MCF 10A (cell line): ENCODE data around the gene HSPBAP1. TPM values are rescaled to one million over a fixed set of nuclear protein-coding genes. Genes with fewer than 3 reads are reported as not detected.
A peak's percentile ranks its signal among the peaks of the same experiment; 100 is the strongest.

Experiments
- BruUV-seq: library from RNA; stranded (reverse); fragments of 400-500 nt; replicated peaks from 2 replicates; lab custom pipeline; 2021; lab: Mats Ljungman, UMichigan
- CTCF ChIA-PET: fragments of 300-600 bp; sonication (Branson Sonifier 250); formaldehyde crosslinking; extraction: SDS; loops from one replicate; lab custom pipeline; 2021; ENCODE audit warnings: antibody characterized with exemption, inconsistent platforms; lab: Yijun Ruan, JAX
- POLR2A ChIA-PET: fragments of 300-600, 350-650 bp; sonication (Branson Sonifier 250); formaldehyde crosslinking; extraction: SDS; loops from one replicate; lab custom pipeline; 2020; ENCODE audit warnings: antibody characterized with exemption, inconsistent platforms; lab: Yijun Ruan, JAX
- DNase-seq: peaks from one replicate; pipeline ENCODE4 v3.0.0-alpha.2; 2018; ENCODE audit not compliant: unreplicated experiment
- H3K27ac Mint-ChIP-seq: one replicate; pipeline ENCODE4 v1.8.0; 2022; ENCODE audit warnings: mild to moderate bottlenecking, low read depth, mixed read lengths; ENCODE audit not compliant: unreplicated experiment
- H3K27me3 Mint-ChIP-seq: one replicate; pipeline ENCODE4 v1.8.0; 2022; ENCODE audit warnings: mixed read lengths; ENCODE audit not compliant: insufficient read depth, unreplicated experiment
- H3K36me3 Mint-ChIP-seq: one replicate; pipeline ENCODE4 v1.8.0; 2022; ENCODE audit warnings: mild to moderate bottlenecking, moderate library complexity, mixed read lengths; ENCODE audit not compliant: insufficient read depth, unreplicated experiment
- H3K4me1 Mint-ChIP-seq: one replicate; pipeline ENCODE4 v1.8.0; 2022; ENCODE audit warnings: mixed read lengths; ENCODE audit not compliant: insufficient read depth, unreplicated experiment
- H3K4me3 Mint-ChIP-seq: one replicate; pipeline ENCODE4 v1.8.0; 2022; ENCODE audit warnings: mild to moderate bottlenecking, moderate library complexity, mixed read lengths; ENCODE audit not compliant: unreplicated experiment
- H3K9me3 Mint-ChIP-seq: one replicate; pipeline ENCODE4 v1.8.0; 2022; ENCODE audit warnings: mixed read lengths; ENCODE audit not compliant: unreplicated experiment
- intact Hi-C: fragments of 100-400 bp; cut with micrococcal nuclease; formaldehyde crosslinking; loops from 2 replicates; pipeline ENCODE4 v1.14.1; 2022
- total RNA-seq: library from RNA; stranded (reverse); gene quantifications from 2 replicates; pipeline ENCODE4 v1.2.3, GENCODE V29; 2022
- TF ChIP-seq, protein P1 (sequence below): fragments of 200-600 bp; IDR thresholded peaks from one replicate; pipeline ENCODE4 v1.8.0; 2022; ENCODE audit warnings: antibody characterized with exemption, mild to moderate bottlenecking; ENCODE audit not compliant: unreplicated experiment

Gene HSPBAP1
- total RNA-seq, 1 experiment from 2014 or later = 11.3 TPM

DNA sequence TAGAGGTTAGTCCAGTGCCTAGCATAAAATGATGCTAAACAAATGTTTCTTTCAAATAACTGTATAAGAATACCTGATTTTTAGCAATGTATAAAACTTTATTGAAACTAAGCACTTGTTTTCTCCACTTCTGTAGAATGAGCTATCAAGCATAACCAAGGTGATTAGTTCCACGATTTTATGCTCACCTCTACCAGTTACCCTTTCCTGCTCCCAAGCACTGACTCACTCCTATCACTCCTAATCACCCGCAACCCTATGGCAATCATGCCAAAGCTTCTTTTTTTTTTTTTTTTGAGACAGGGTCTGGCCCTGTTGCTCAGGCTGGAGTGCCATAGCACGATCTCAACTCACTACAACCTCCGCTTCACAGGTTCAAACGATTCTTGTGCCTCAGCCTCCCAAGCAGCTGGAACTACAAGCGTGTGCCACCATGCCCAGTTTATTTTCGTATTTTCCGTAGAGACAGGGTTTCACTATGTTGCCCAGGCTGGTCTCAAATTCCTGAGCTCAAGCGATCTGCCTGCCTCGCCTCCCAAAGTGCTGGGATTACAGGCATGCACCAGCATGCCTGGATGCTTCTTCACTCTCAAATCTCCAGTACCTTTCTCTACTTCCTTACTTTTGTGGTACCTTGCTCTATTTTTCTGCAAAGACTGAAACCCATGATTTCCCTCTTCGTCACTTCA is 3.9 kb downstream of the HSPBAP1 start:
- intact Hi-C loops = loop anchor here (5.0 kb wide), 2 partner anchors 107 to 227 kb away; partner anchors contain the start of genes DTX3L, PARP14 and PARP9

DNA sequence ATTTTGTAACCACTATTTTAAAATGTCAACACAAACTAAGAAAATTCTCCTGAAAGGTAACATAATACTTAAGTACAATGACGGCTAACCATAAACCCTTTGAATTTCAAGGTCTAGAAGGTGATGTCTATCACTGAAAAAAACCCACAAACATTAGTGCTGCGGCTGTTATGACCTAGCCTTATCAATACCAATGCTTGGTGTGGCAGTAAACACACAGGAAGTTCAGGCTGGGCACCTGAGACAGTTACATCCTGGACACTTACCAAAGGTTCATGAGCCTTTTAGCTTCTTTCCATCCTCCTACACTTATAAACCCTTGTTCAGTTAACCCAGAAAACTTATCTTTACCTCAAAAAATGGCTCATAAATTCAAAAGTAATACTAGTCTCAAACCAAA is 5.8 kb downstream of the HSPBAP1 start:
- TF ChIP-seq, protein P1, sequence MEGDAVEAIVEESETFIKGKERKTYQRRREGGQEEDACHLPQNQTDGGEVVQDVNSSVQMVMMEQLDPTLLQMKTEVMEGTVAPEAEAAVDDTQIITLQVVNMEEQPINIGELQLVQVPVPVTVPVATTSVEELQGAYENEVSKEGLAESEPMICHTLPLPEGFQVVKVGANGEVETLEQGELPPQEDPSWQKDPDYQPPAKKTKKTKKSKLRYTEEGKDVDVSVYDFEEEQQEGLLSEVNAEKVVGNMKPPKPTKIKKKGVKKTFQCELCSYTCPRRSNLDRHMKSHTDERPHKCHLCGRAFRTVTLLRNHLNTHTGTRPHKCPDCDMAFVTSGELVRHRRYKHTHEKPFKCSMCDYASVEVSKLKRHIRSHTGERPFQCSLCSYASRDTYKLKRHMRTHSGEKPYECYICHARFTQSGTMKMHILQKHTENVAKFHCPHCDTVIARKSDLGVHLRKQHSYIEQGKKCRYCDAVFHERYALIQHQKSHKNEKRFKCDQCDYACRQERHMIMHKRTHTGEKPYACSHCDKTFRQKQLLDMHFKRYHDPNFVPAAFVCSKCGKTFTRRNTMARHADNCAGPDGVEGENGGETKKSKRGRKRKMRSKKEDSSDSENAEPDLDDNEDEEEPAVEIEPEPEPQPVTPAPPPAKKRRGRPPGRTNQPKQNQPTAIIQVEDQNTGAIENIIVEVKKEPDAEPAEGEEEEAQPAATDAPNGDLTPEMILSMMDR = no peak
- Mint-ChIP-seq H3K4me1 (peaks cover 16% of the 10 kb centered on the region), H3K36me3 (no peaks in the 10 kb centered on the region), H3K27me3 (no peaks in the 10 kb centered on the region), H3K27ac (no peak overlapping the region), H3K4me3 (no peak overlapping the region), H3K9me3 (no peaks in the 10 kb centered on the region)
- ChIA-PET CTCF (interaction anchor here (0.6 kb wide), 2 partner anchors 64 to 471 kb away, joined by 3 to 4 read pairs; no protein-coding TSS in a partner anchor), POLR2A (interaction anchor here (0.6 kb wide), 1 partner anchor 289 kb away, joined by 3 read pairs; no protein-coding TSS in a partner anchor)
- no TSS peak for BruUV-seq
- DNase-seq = no peak
- intact Hi-C loops = no loop called here

More for the DNA sequence above, 3.9 kb downstream of the HSPBAP1 start:
- TF ChIP-seq, protein P1 = no peak
- Mint-ChIP-seq H3K4me1 (peaks cover 10% of the 10 kb centered on the region), H3K36me3 (no peaks in the 10 kb centered on the region), H3K9me3 (no peaks in the 10 kb centered on the region), H3K4me3 (no peak overlapping the region), H3K27ac (no peak overlapping the region), H3K27me3 (no peaks in the 10 kb centered on the region)
- BruUV-seq = no TSS peak
- CTCF ChIA-PET = interaction anchor here (0.6 to 1.7 kb wide), 6 partner anchors 25 to 771 kb away, joined by 3 to 9 read pairs (median 3); no protein-coding TSS in a partner anchor
- DNase-seq = peak; percentile 61
- POLR2A ChIA-PET = interaction anchor here (0.6 to 3.4 kb wide), 9 partner anchors 11 to 412 kb away, joined by 3 to 16 read pairs (median 4); partner anchors contain the start of genes SEC22A and WDR5B

DNA sequence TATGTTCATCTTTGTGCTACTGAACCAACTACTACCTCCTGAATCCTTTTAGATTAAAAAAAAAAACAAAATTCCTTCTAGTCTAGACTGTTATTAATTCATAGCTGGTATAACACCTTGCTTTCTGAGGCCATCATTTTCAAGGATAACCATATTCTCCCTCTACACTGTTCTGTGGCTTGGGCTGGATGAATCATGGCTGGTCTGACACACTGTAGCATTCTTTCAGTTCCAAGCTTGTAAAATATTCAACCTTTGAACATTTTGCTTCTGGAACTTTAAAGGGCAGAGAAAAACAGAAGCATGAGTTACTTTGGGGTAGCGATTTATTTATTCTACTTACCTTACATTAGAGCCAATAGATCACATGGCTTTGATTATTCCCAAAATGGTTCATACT is 7.6 kb downstream of the HSPBAP1 start:
- peak overlapping the region; percentile 61 for H3K27ac Mint-ChIP-seq
- H3K4me1 Mint-ChIP-seq = peaks cover 16% of the 10 kb centered on the region
- POLR2A ChIA-PET = interaction anchor here (0.7 to 1.4 kb wide), 4 partner anchors 10 to 31 kb away, joined by 3 to 4 read pairs (median 3); no protein-coding TSS in a partner anchor
- peak; percentile 20 for DNase-seq
- H3K4me3 Mint-ChIP-seq = no peak overlapping the region
- CTCF ChIA-PET = interaction anchor here (0.5 to 1.4 kb wide), 5 partner anchors 14 to 242 kb away, joined by 3 to 6 read pairs (median 4); partner anchors contain the start of gene SEMA5B
- H3K36me3 Mint-ChIP-seq = no peaks in the 10 kb centered on the region
- TF ChIP-seq, protein P1 = no peak
- no peaks in the 10 kb centered on the region for H3K9me3 Mint-ChIP-seq
- no peaks in the 10 kb centered on the region for H3K27me3 Mint-ChIP-seq
- intact Hi-C loops = no loop called here
- BruUV-seq = no TSS peak

DNA sequence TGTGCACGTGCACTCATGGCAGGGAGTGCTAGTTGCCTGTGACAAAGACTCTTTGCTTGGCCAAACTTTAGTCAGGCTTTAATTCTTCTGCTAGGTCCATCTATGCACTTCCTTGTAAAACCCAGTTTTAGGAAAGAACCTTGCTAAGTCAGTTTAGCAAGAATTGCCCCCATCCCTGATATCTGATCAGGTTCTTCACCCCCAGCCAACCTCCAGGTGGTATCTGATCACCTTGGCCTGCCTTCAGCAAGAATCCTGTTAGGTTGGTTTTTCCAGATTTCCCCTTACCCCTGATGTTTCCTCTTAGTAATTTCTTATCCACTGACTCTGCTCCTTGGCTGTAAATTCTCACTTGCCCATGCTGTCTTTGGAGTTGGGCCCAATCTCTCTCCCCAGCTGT is 8.4 kb downstream of the HSPBAP1 start:
- H3K4me3 Mint-ChIP-seq = no peak overlapping the region
- H3K4me1 Mint-ChIP-seq = peaks cover 16% of the 10 kb centered on the region
- BruUV-seq = no TSS peak
- ChIA-PET POLR2A (interaction anchor here (1.2 to 4.0 kb wide), 3 partner anchors 8 to 13 kb away, joined by 4 to 22 read pairs (median 5); partner anchors contain the start of genes HSPBAP1 and SLC49A4), CTCF (interaction anchor here (0.5 to 1.4 kb wide), 5 partner anchors 9 to 157 kb away, joined by 3 to 8 read pairs (median 4); partner anchors contain the start of gene HSPBAP1)
- no peaks in the 10 kb centered on the region for H3K9me3 Mint-ChIP-seq
- H3K27ac Mint-ChIP-seq = peak overlapping the region; percentile 61
- TF ChIP-seq, protein P1 = no peak
- H3K27me3 Mint-ChIP-seq = no peaks in the 10 kb centered on the region
- no peaks in the 10 kb centered on the region for H3K36me3 Mint-ChIP-seq
- intact Hi-C loops = no loop called here
- DNase-seq = no peak
